GM19023 (cell line): Measurements from ENCODE around the gene NINJ2.

Experiments
- ATAC-seq: cut with Tn5 transposase; IDR thresholded peaks from one replicate; pipeline ENCODE4 v1.9.1; 2021; ENCODE audit warnings: mild to moderate bottlenecking, moderate library complexity; ENCODE audit not compliant: unreplicated experiment

Gene NINJ2

GRCh38 chr12:617304-617915 lies 45.8 kb downstream of the NINJ2 start:
- no peak for ATAC-seq

GRCh38 chr12:615620-616019 lies 47.6 kb downstream of the NINJ2 start:
- no peak for ATAC-seq

GRCh38 chr12:614411-614970 lies 48.8 kb downstream of the NINJ2 start:
- no peak for ATAC-seq

GRCh38 chr12:613996-614395 lies 49.2 kb downstream of the NINJ2 start:
- no peak for ATAC-seq

GRCh38 chr12:612886-613285 lies 50.4 kb downstream of the NINJ2 start:
- ATAC-seq, result no peak

GRCh38 chr12:612293-612692 lies 51.0 kb downstream of the NINJ2 start:
- ATAC-seq, result no peak

GRCh38 chr12:611721-612120 lies 51.5 kb downstream of the NINJ2 start:
- no peak for ATAC-seq

- no peak for ATAC-seq
Measured at GRCh38 chr12:608921-609320, 54.3 kb downstream of the NINJ2 start.

- no peak for ATAC-seq
Measured at GRCh38 chr12:608413-608812, 54.8 kb downstream of the NINJ2 start.

GRCh38 chr12:607541-608001 lies 55.7 kb downstream of the NINJ2 start:
- ATAC-seq, result no peak

- ATAC-seq, result no peak
Measured at GRCh38 chr12:604956-605355, 58.3 kb downstream of the NINJ2 start.

GRCh38 chr12:602700-603068 lies 60.6 kb downstream of the NINJ2 start:
- ATAC-seq, result no peak

- no peak for ATAC-seq
Measured at GRCh38 chr12:601976-602699, 61.1 kb downstream of the NINJ2 start.

GRCh38 chr12:599756-600155 lies 63.5 kb downstream of the NINJ2 start:
- ATAC-seq, result no peak

GRCh38 chr12:597926-598568 lies 65.2 kb downstream of the NINJ2 start:
- ATAC-seq, result no peak

- ATAC-seq, result no peak
Measured at GRCh38 chr12:593396-594270, 69.6 kb downstream of the NINJ2 start.

- no peak for ATAC-seq
Measured at GRCh38 chr12:592024-592505, 71.2 kb downstream of the NINJ2 start.

- no peak for ATAC-seq
Measured at GRCh38 chr12:591167-592023, 71.8 kb downstream of the NINJ2 start.

GRCh38 chr12:590206-590750 lies 73.0 kb downstream of the NINJ2 start:
- no peak for ATAC-seq

GRCh38 chr12:588646-589045 lies 74.6 kb downstream of the NINJ2 start:
- no peak for ATAC-seq
